H4 (cell line): ENCODE results near the gene ACSF3. TPM values are rescaled to one million over a fixed set of nuclear protein-coding genes. Genes with fewer than 3 reads are reported as not detected.
"Not testable (repeated sequence)": the region's sequence is repeated elsewhere in the genome, so short reads cannot be mapped to it uniquely, and the experiment has no call there.

Experiments used
- DNase-seq: peaks from one replicate; pipeline ENCODE4 v3.0.0-alpha.2; 2015; ENCODE audit warnings: low spot score
- total RNA-seq: library from RNA; depleted of rRNA; stranded (reverse); fragments of >200 nt; shearing (Covaris generic); gene quantifications from 2 replicates; pipeline ENCODE4 v1.2.3, GENCODE V29; 2014

ACSF3 gene
- total RNA-seq, 1 experiment from 2014 or later = 25.9 TPM

GRCh38 chr16:89175280-89176146 is 81.9 kb downstream of the ACSF3 start:
- DNase-seq = no peak

- no peak for DNase-seq
Measured at GRCh38 chr16:89176147-89176690, 82.6 kb downstream of the ACSF3 start.

- no peak for DNase-seq
Measured at GRCh38 chr16:89176717-89177116, 83.1 kb downstream of the ACSF3 start.

GRCh38 chr16:89177501-89177900 is 83.8 kb downstream of the ACSF3 start:
- no peak for DNase-seq

GRCh38 chr16:89178453-89179147 is 84.9 kb downstream of the ACSF3 start:
- DNase-seq = no peak

GRCh38 chr16:89179148-89179484 is 85.5 kb downstream of the ACSF3 start:
- DNase-seq = no peak

- no peak for DNase-seq
Measured at GRCh38 chr16:89179656-89180315, 86.1 kb downstream of the ACSF3 start.

GRCh38 chr16:89183463-89183862 is 89.8 kb downstream of the ACSF3 start:
- no peak for DNase-seq

GRCh38 chr16:89183975-89184676 is 90.5 kb downstream of the ACSF3 start:
- no peak for DNase-seq

- DNase-seq = no peak
Measured at GRCh38 chr16:89184677-89184932, 91.0 kb downstream of the ACSF3 start.

- no peak for DNase-seq
Measured at GRCh38 chr16:89184933-89185794, 91.5 kb downstream of the ACSF3 start.

GRCh38 chr16:89185887-89186592 is 92.4 kb downstream of the ACSF3 start:
- DNase-seq = not testable (repeated sequence)

- not testable (repeated sequence) for DNase-seq
Measured at GRCh38 chr16:89186593-89187031, 93.0 kb downstream of the ACSF3 start.

GRCh38 chr16:89187032-89187769 is 93.5 kb downstream of the ACSF3 start:
- peak; percentile 62 for DNase-seq

GRCh38 chr16:89187770-89188392 is 94.2 kb downstream of the ACSF3 start:
- no peak for DNase-seq

- not testable (repeated sequence) for DNase-seq
Measured at GRCh38 chr16:89188471-89189357, 95.1 kb downstream of the ACSF3 start.

GRCh38 chr16:89189358-89190025 is 95.8 kb downstream of the ACSF3 start:
- DNase-seq = no peak
